Stomach (tissue), 9 donors: Measurements from ENCODE around the gene HK3. TPM values are rescaled to one million over a fixed set of nuclear protein-coding genes. Genes with fewer than 3 reads are reported as not detected.

Experiments
- DNase-seq, 2 donors: peaks; one replicate each; pipeline versions ENCODE4 v3.0.0 to v3.0.0-alpha.2; 2013 to 2019
- H3K27ac ChIP-seq, 5 donors: fragments of 200-600 bp in 4 of 5; sonication (generic) in 4 of 5; one replicate each; pipeline ENCODE4 v1.5.1; 2013 to 2019; ENCODE audit warnings: mild to moderate bottlenecking in 1 of 5, moderate library complexity in 1 of 5
- H3K27me3 ChIP-seq, 3 donors: fragments of 200-600 bp; sonication (generic); one replicate each; pipeline ENCODE4 v1.5.1; 2017 to 2019; ENCODE audit warnings: mixed run types in 1 of 3
- H3K36me3 ChIP-seq, 4 donors: fragments of 200-600 bp; sonication (generic); 1 replicate in 3 of 4; 2 replicates in 1 of 4; pipeline ENCODE4 v1.5.1; 2016 to 2019
- H3K4me1 ChIP-seq, 4 donors: fragments of 200-600 bp; sonication (generic); one replicate each; pipeline ENCODE4 v1.5.1; 2016 to 2019
- H3K4me3 ChIP-seq, 4 donors: fragments of 200-600 bp; sonication (generic) in 3 of 4; one replicate each; pipeline ENCODE4 v1.5.1; 2016 to 2019; ENCODE audit warnings: mild to moderate bottlenecking in 1 of 4
- H3K9me3 ChIP-seq, 4 donors: fragments of 200-600 bp; sonication (generic); one replicate each; pipeline ENCODE4 v1.5.1; 2016 to 2019
- EP300 ChIP-seq: sonication (generic); formaldehyde crosslinking; IDR thresholded peaks from one replicate; pipeline ENCODE4 v1.6.1; 2017; ENCODE audit warnings: antibody characterized with exemption
- POLR2A ChIP-seq, 4 donors: fragments of 450-650 bp; IDR thresholded peaks; one replicate each; pipeline ENCODE4 v1.6.1; 2016; ENCODE audit warnings: antibody characterized with exemption in 4 of 4, control low read depth in 2 of 4, mild to moderate bottlenecking in 1 of 4, moderate library complexity in 1 of 4
- POLR2AphosphoS5 ChIP-seq, 3 donors: sonication (generic); formaldehyde crosslinking; IDR thresholded peaks; one replicate each; pipeline ENCODE4 v1.6.1; 2016; ENCODE audit warnings: antibody characterized with exemption in 3 of 3
- whole genome bisulfite sequencing, 5 donors: extraction: QIAGEN DNeasy Blood & Tissue Kit in 3 of 5; methylation state at CpG; one replicate each; pipeline versions ENCODE4 v1.1.5 to v1.1.7; 2013 to 2018; 5-methylcytosine and 5-hydroxymethylcytosine counted together
- intact Hi-C: fragments of 100-400 bp; cut with DNase I; formaldehyde crosslinking; loops from one replicate; pipeline ENCODE4 v1.15.1; 2023; ENCODE audit warnings: low total_unique reads
- polyA plus RNA-seq, 3 donors: library from polyadenylated mRNA; stranded (reverse); fragments of 200-250 nt; gene quantifications; one replicate each; pipeline ENCODE4 v1.2.3, GENCODE V29; 2013
- total RNA-seq, 5 donors: library from RNA; depleted of rRNA; stranded (reverse); fragments of >200 nt; gene quantifications; one replicate each; pipeline versions ENCODE4 v1.1.0 to v1.2.3, GENCODE V29; 2014 to 2016
- TF ChIP-seq, protein P1 (sequence below), 7 experiments: fragments of 450-650 bp in 4 of 7; fragments of 200-600 bp in 3 of 7; sonication (generic) in 3 of 7; IDR thresholded peaks; one replicate each; pipeline ENCODE4 v1.5.1; 2016 to 2019; ENCODE audit warnings: antibody characterized with exemption in 7 of 7, control low read depth in 2 of 7, mild to moderate bottlenecking in 1 of 7
- donor health status: healthy with polysubstance abuse.
- donor health status: Bipolar disorder and iron deficiency.
- donor health status: healthy.

The HK3 gene
- total and polyA plus RNA-seq, 8 donors: 1.6 to 145 (median 4.2) TPM; not detected in 2

- Histone ChIP-seq H3K4me1 (no peaks in the 10 kb centered on the region), H3K27me3 (peaks cover 0 to 4% (median 0%) of the 10 kb centered on the region in 3 donors), H3K27ac (no peak overlapping the region), H3K9me3 (no peaks in the 10 kb centered on the region), H3K4me3 (no peak overlapping the region), H3K36me3 (no peaks in the 10 kb centered on the region)
- no peak for DNase-seq
- intact Hi-C loops: no loop called here
- 86 to 91% (median 89%) methylated on average over 21 to 28 of the region's 28 CpGs for WGBS, 5 donors
- TF ChIP-seq POLR2AphosphoS5 (IDR thresholded peaks at IDR 0.05): no peak
- TF ChIP-seq, protein P1, sequence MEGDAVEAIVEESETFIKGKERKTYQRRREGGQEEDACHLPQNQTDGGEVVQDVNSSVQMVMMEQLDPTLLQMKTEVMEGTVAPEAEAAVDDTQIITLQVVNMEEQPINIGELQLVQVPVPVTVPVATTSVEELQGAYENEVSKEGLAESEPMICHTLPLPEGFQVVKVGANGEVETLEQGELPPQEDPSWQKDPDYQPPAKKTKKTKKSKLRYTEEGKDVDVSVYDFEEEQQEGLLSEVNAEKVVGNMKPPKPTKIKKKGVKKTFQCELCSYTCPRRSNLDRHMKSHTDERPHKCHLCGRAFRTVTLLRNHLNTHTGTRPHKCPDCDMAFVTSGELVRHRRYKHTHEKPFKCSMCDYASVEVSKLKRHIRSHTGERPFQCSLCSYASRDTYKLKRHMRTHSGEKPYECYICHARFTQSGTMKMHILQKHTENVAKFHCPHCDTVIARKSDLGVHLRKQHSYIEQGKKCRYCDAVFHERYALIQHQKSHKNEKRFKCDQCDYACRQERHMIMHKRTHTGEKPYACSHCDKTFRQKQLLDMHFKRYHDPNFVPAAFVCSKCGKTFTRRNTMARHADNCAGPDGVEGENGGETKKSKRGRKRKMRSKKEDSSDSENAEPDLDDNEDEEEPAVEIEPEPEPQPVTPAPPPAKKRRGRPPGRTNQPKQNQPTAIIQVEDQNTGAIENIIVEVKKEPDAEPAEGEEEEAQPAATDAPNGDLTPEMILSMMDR (IDR thresholded peaks at IDR 0.05): no peak
- TF ChIP-seq POLR2A (IDR thresholded peaks at IDR 0.05): no peak
- no peak for TF ChIP-seq EP300
These were observed 11.8 kb downstream of the HK3 start for GRCh38 chr5:176887252-176887849.

- no peaks in the 10 kb centered on the region for H3K36me3 ChIP-seq
- WGBS, 5 donors: 85 to 92% (median 88%) methylated on average over 7 to 13 of the region's 13 CpGs
- intact Hi-C loops: no loop called here
- H3K4me1 ChIP-seq: no peaks in the 10 kb centered on the region
- no peaks in the 10 kb centered on the region for H3K9me3 ChIP-seq
- TF ChIP-seq EP300 (no peak), POLR2AphosphoS5 (IDR thresholded peaks at IDR 0.05) (no peak), POLR2A (IDR thresholded peaks at IDR 0.05) (no peak)
- TF ChIP-seq, protein P1 (IDR thresholded peaks at IDR 0.05): no peak
- H3K4me3 ChIP-seq: no peak overlapping the region
- peaks cover 0 to 4% (median 0%) of the 10 kb centered on the region in 3 donors for H3K27me3 ChIP-seq
- no peak for DNase-seq
- H3K27ac ChIP-seq: no peak overlapping the region
These were observed 12.6 kb downstream of the HK3 start for GRCh38 chr5:176886336-176887251.

- no peak overlapping the region for H3K4me3 ChIP-seq
These were observed 14.6 kb downstream of the HK3 start for GRCh38 chr5:176884571-176884890.

More at GRCh38 chr5:176884571-176884890, 14.6 kb downstream of the HK3 start:
- TF ChIP-seq POLR2AphosphoS5 (IDR thresholded peaks at IDR 0.05) (no peak), EP300 (no peak), POLR2A (IDR thresholded peaks at IDR 0.05) (no peak)
- TF ChIP-seq, protein P1 (IDR thresholded peaks at IDR 0.05): no peak
- Histone ChIP-seq H3K27me3 (peaks cover 0 to 9% (median 0%) of the 10 kb centered on the region in 3 donors), H3K27ac (no peak overlapping the region), H3K9me3 (no peaks in the 10 kb centered on the region), H3K36me3 (no peaks in the 10 kb centered on the region), H3K4me1 (no peaks in the 10 kb centered on the region)
- intact Hi-C loops: no loop called here
- WGBS, 5 donors: 52 to 59% (median 57%) methylated on average over 4 of the region's 4 CpGs
- no peak for DNase-seq
